Measurements from ENCODE around the gene NFE2L2. TPM values are rescaled to one million over a fixed set of nuclear protein-coding genes. Genes with fewer than 3 reads are reported as not detected.

NFE2L2 gene
- total and polyA plus RNA-seq, 9 of the 15 experiments (the other 6 are each of a cell fraction or from before 2014, with no cell fraction given) = 29.3 to 120 (median 59.3) TPM

GRCh38 chr2:177187631-177188312, 76.8 kb downstream of the NFE2L2 start (continued):
- TF ChIP-seq ZNF274 (IDR thresholded peaks at IDR 0.05; ENCODE audit: borderline replicate concordance, low read depth, low read length) = no peak
- no peak for TF ChIP-seq HEY1 (CRISPR knock-in tag; IDR thresholded peaks at IDR 0.05; ENCODE audit: borderline replicate concordance)
- TF ChIP-seq CBFA2T3 (IDR thresholded peaks at IDR 0.05) = no peak
- no peak for TF ChIP-seq TFAM (CRISPR knock-in tag; conservative IDR thresholded peaks at IDR 0.05)
- TF ChIP-seq SMARCE1 (IDR thresholded peaks at IDR 0.05) = no peak
- TF ChIP-seq ZNF133 (CRISPR knock-in tag; IDR thresholded peaks at IDR 0.05) = no peak
- no peak for TF ChIP-seq RFX5 (IDR thresholded peaks at IDR 0.05; ENCODE audit: low read depth, low read length)
- TF ChIP-seq SREBF2 (CRISPR knock-in tag; IDR thresholded peaks at IDR 0.05) = no peak
- no peak for TF ChIP-seq ZBTB26 (CRISPR knock-in tag; IDR thresholded peaks at IDR 0.05)
- TF ChIP-seq ZFP91 (CRISPR knock-in tag; IDR thresholded peaks at IDR 0.05) = no peak
- peak; percentile 91 for TF ChIP-seq CEBPB (tag; IDR thresholded peaks at IDR 0.05)
- no peak for TF ChIP-seq ARID4B (CRISPR knock-in tag; IDR thresholded peaks at IDR 0.05)
- no peak for TF ChIP-seq POLR2AphosphoS2 (IDR thresholded peaks at IDR 0.05; ENCODE audit: low read length)
- TF ChIP-seq ZFP1 (CRISPR knock-in tag; IDR thresholded peaks at IDR 0.05) = no peak
- TF ChIP-seq EP400 (IDR thresholded peaks at IDR 0.05) = peak; percentile 79
- peak; percentile 70; the same call in 1 of the 2 replicates for TF ChIP-seq ZBTB17 (CRISPR knock-in tag; IDR thresholded peaks at IDR 0.05)
- TF ChIP-seq STAT6 (CRISPR knock-in tag; IDR thresholded peaks at IDR 0.05) = no peak
- TF ChIP-seq ZNF696 (CRISPR knock-in tag; conservative IDR thresholded peaks at IDR 0.05) = no peak

Measured in K562 (cell line).